Mesenchymal stem cell (in vitro differentiated cells and primary cell): ENCODE results near the gene PRMT1.

Experiments
- DNase-seq: peaks from one replicate; pipeline ENCODE4 v3.0.0-alpha.2; 2013
- H2AFZ ChIP-seq: one replicate; pipeline ENCODE4 v1.6.1; 2013; ENCODE audit warnings: low read depth, mild to moderate bottlenecking, control low read depth, inconsistent platforms, low read length, moderate library complexity
- H2AK5ac ChIP-seq: 2 replicates; pipeline ENCODE4 v1.6.1; 2013; ENCODE audit warnings: low read length, moderate library complexity, mild to moderate bottlenecking, inconsistent platforms; ENCODE audit not compliant: severe bottlenecking
- H2BK120ac ChIP-seq: one replicate; pipeline ENCODE4 v1.6.1; 2013; ENCODE audit warnings: low read depth, mild to moderate bottlenecking, inconsistent platforms, low read length, moderate library complexity
- H2BK12ac ChIP-seq, 2 experiments: one replicate each; pipeline ENCODE4 v1.6.1; 2013; ENCODE audit warnings: inconsistent platforms in 2 of 2, low read length in 2 of 2, mild to moderate bottlenecking in 2 of 2, moderate library complexity in 2 of 2, control low read depth in 1 of 2
- H2BK15ac ChIP-seq: one replicate; pipeline ENCODE4 v1.6.1; 2013; ENCODE audit warnings: mild to moderate bottlenecking, low read depth, inconsistent platforms; ENCODE audit not compliant: poor library complexity, severe bottlenecking
- H2BK5ac ChIP-seq: 2 replicates; pipeline ENCODE4 v1.6.1; 2013; ENCODE audit warnings: low read depth, mild to moderate bottlenecking, low read length, control low read depth, inconsistent platforms; ENCODE audit not compliant: poor library complexity, severe bottlenecking
- H3K14ac ChIP-seq, 2 experiments: one replicate each; pipeline ENCODE4 v1.6.1; 2013; ENCODE audit warnings: inconsistent platforms in 2 of 2, low read length in 2 of 2, control low read depth in 1 of 2, mild to moderate bottlenecking in 1 of 2, moderate library complexity in 1 of 2
- H3K18ac ChIP-seq, 2 experiments: one replicate each; pipeline ENCODE4 v1.6.1; 2013; ENCODE audit warnings: inconsistent platforms in 2 of 2, low read length in 2 of 2, control low read depth in 1 of 2, low read depth in 1 of 2, mild to moderate bottlenecking in 1 of 2
- H3K23ac ChIP-seq, 2 experiments: one replicate each; pipeline ENCODE4 v1.6.1; 2013; ENCODE audit warnings: inconsistent platforms in 2 of 2, low read length in 2 of 2, mild to moderate bottlenecking in 2 of 2, moderate library complexity in 2 of 2, control low read depth in 1 of 2
- H3K27ac ChIP-seq: 2 replicates; pipeline ENCODE4 v1.5.1; 2013; ENCODE audit warnings: mild to moderate bottlenecking, moderate library complexity, low read length, control low read depth, inconsistent platforms; ENCODE audit not compliant: poor library complexity, severe bottlenecking
- H3K27me3 ChIP-seq, 2 experiments: 2 replicates each; pipeline versions ENCODE4 v1.6.1 to v1.7.0; 2013; ENCODE audit warnings: low read length in 2 of 2, mild to moderate bottlenecking in 2 of 2, moderate library complexity in 2 of 2, control low read depth in 1 of 2, inconsistent platforms in 1 of 2; ENCODE audit not compliant: control insufficient read depth in 1 of 2, insufficient read depth in 1 of 2
- H3K36me3 ChIP-seq, 2 experiments: 2 replicates each; pipeline versions ENCODE4 v1.6.1 to v1.7.0; 2013; ENCODE audit warnings: low read length in 2 of 2, control low read depth in 1 of 2, inconsistent platforms in 1 of 2, low read depth in 1 of 2, mild to moderate bottlenecking in 1 of 2; ENCODE audit not compliant: insufficient read depth in 2 of 2, control insufficient read depth in 1 of 2
- H3K4ac ChIP-seq, 2 experiments: one replicate each; pipeline ENCODE4 v1.6.1; 2013; ENCODE audit warnings: inconsistent platforms in 2 of 2, low read length in 2 of 2, mild to moderate bottlenecking in 2 of 2, moderate library complexity in 2 of 2, control low read depth in 1 of 2, low read depth in 1 of 2
- H3K4me1 ChIP-seq: 2 replicates; pipeline ENCODE4 v1.6.1; 2013; ENCODE audit warnings: low read depth, low read length, control low read depth; ENCODE audit not compliant: control insufficient read depth, insufficient read depth
- H3K4me2 ChIP-seq: 2 replicates; pipeline ENCODE4 v1.6.1; 2013; ENCODE audit warnings: low read length, mild to moderate bottlenecking, inconsistent platforms; ENCODE audit not compliant: poor library complexity, severe bottlenecking
- H3K4me3 ChIP-seq, 2 experiments: 2 replicates each; pipeline versions ENCODE4 v1.5.1 to v1.7.0; 2013; ENCODE audit warnings: low read length in 2 of 2, mild to moderate bottlenecking in 2 of 2, control low read depth in 1 of 2, low read depth in 1 of 2; ENCODE audit not compliant: insufficient read depth in 1 of 2
- H3K79me1 ChIP-seq: replicated peaks from 2 replicates; pipeline ENCODE4 v1.6.1; 2013; ENCODE audit warnings: mild to moderate bottlenecking, control low read depth, low read length, inconsistent platforms; ENCODE audit not compliant: poor library complexity, severe bottlenecking
- H3K9ac ChIP-seq: 2 replicates; pipeline ENCODE4 v1.7.0; 2013; ENCODE audit warnings: mild to moderate bottlenecking, low read length, moderate library complexity
- H3K9me3 ChIP-seq: 2 replicates; pipeline ENCODE4 v1.7.0; 2013; ENCODE audit warnings: mild to moderate bottlenecking, low read length; ENCODE audit not compliant: control insufficient read depth
- H4K8ac ChIP-seq: one replicate; pipeline ENCODE4 v1.6.1; 2013; ENCODE audit warnings: inconsistent platforms, mild to moderate bottlenecking, low read length, moderate library complexity
- H4K91ac ChIP-seq: one replicate; pipeline ENCODE4 v1.6.1; 2013; ENCODE audit warnings: mild to moderate bottlenecking, low read length, inconsistent platforms
- WGBS: methylation state at CpG from one replicate; pipeline ENCODE4 v1.1.7; 2013; ENCODE audit warnings: mixed read lengths; 5-methylcytosine and 5-hydroxymethylcytosine counted together

The PRMT1 gene

DNA sequence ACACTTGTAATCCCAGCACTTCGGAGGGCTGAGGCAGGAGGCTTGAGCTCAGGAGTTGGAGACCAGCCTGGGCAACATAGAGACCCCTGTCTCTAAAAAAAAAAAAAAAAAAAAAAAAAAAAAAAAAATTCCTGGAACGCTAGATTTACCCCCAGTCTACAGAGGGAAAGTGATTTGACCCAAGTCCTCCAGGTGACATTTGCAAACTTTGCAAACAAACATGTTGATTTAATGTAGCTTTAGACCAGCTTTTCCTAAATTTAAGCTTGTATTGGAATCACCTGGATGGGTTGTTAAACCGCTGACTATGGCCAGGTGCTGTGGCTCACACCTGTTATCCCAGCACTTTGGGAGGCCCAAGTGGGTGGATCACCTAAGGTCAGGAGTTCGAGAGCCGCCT, 22.3 kb downstream of the PRMT1 start:
- Histone ChIP-seq H3K18ac (no peak overlapping the region), H3K9ac (no peak overlapping the region), H3K4ac (no peak overlapping the region), H4K91ac (no peak overlapping the region), H3K27ac (no peak overlapping the region), H3K36me3 (peaks cover 11 to 29% of the 10 kb centered on the region in 2 experiments), H2AK5ac (no peak overlapping the region), H2BK120ac (no peak overlapping the region), H3K4me3 (no peak overlapping the region), H3K14ac (no peak overlapping the region), H3K4me1 (peaks cover 2% of the 10 kb centered on the region), H2BK12ac (no peak overlapping the region), H3K23ac (no peak overlapping the region), H3K4me2 (no peak overlapping the region), H2BK15ac (no peak overlapping the region), H4K8ac (no peak overlapping the region), H2BK5ac (no peak overlapping the region), H3K79me1 (no peaks in the 10 kb centered on the region), H3K27me3 (no peaks in the 10 kb centered on the region), H2AFZ (no peak overlapping the region), H3K9me3 (no peaks in the 10 kb centered on the region)
- DNase-seq = no peak
- WGBS = 93% methylated on average over 4 of the region's 5 CpGs

GRCh38 chr19:49700563-49700962, 23.5 kb downstream of the PRMT1 start:
- Histone ChIP-seq H3K18ac (no peak overlapping the region), H3K4me3 (no peak overlapping the region), H3K9me3 (no peaks in the 10 kb centered on the region), H2BK120ac (no peak overlapping the region), H4K8ac (no peak overlapping the region), H3K4ac (no peak overlapping the region), H3K36me3 (peaks cover 20 to 40% of the 10 kb centered on the region in 2 experiments), H3K4me2 (no peak overlapping the region), H3K9ac (no peak overlapping the region), H2BK5ac (no peak overlapping the region), H3K23ac (no peak overlapping the region), H3K27ac (no peak overlapping the region), H3K27me3 (no peaks in the 10 kb centered on the region), H3K4me1 (peaks cover 2% of the 10 kb centered on the region), H2AK5ac (no peak overlapping the region), H2BK15ac (no peak overlapping the region), H4K91ac (no peak overlapping the region), H3K14ac (no peak overlapping the region), H2AFZ (no peak overlapping the region), H3K79me1 (no peaks in the 10 kb centered on the region), H2BK12ac (no peak overlapping the region)
- DNase-seq = no peak
- WGBS = 75% methylated on average over 11 of the region's 11 CpGs

- Histone ChIP-seq H3K18ac (no peak overlapping the region), H3K23ac (no peak overlapping the region), H4K91ac (no peak overlapping the region), H4K8ac (no peak overlapping the region), H2BK120ac (no peak overlapping the region), H3K4me3 (peak overlapping the region in 1 of 2 experiments; percentile 29), H3K4ac (no peak overlapping the region), H2AFZ (no peak overlapping the region), H3K27ac (no peak overlapping the region), H2AK5ac (no peak overlapping the region), H3K9ac (no peak overlapping the region), H3K9me3 (no peaks in the 10 kb centered on the region), H3K4me2 (no peak overlapping the region), H2BK15ac (no peak overlapping the region), H3K14ac (no peak overlapping the region), H3K27me3 (no peaks in the 10 kb centered on the region), H3K36me3 (peaks cover 21 to 47% of the 10 kb centered on the region in 2 experiments), H3K4me1 (peaks cover 2% of the 10 kb centered on the region), H2BK12ac (no peak overlapping the region), H2BK5ac (no peak overlapping the region), H3K79me1 (no peaks in the 10 kb centered on the region)
- 90% methylated on average over 36 of the region's 40 CpGs for WGBS
- no peak for DNase-seq
Observed at GRCh38 chr19:49701271-49701786, 24.3 kb downstream of the PRMT1 start.

DNA sequence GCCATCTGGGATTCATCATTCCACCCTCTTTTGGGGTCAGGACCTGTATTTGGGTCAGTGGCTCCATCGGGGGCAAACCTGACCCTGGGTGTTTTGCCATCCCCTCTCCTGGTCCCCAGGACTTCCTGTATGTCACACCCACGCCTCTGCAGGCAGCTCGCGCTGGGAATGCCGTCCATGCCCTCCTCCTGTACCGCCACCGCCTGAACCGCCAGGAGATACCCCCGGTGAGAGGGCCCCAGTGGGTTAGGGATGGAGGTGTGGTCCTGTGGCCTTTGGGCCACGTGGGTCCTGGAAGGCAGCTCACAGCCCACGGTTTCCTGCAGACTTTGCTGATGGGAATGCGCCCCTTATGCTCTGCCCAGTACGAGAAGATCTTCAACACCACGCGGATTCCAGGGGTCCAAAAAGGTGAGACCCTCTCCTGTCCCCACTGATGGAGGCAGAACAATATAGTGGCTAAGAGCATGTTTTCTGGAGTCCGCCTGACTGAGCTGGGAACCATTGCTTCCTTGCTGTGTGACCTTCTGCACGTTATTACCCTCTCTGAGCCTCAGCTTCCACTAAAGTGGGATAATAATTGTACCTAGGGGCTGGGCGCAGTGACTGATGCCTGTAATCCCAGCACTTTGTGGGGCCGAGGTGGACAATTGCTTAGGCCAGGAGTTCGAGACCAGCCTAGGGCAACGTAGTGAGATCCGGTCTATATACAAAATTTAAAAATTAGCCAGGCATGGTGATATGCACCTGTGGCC, 28.0 kb downstream of the PRMT1 start:
- no peak for DNase-seq
- no peak overlapping the region for H3K4me3 ChIP-seq
- H2AK5ac ChIP-seq = no peak overlapping the region
- no peak overlapping the region for H3K18ac ChIP-seq
- H3K4me2 ChIP-seq = no peak overlapping the region
- H2BK12ac ChIP-seq = no peak overlapping the region
- no peak overlapping the region for H2BK5ac ChIP-seq
- H4K8ac ChIP-seq = no peak overlapping the region
- H3K79me1 ChIP-seq = no peaks in the 10 kb centered on the region
- H3K14ac ChIP-seq = no peak overlapping the region
- no peak overlapping the region for H2AFZ ChIP-seq
- peaks cover 2% of the 10 kb centered on the region for H3K4me1 ChIP-seq
- H3K36me3 ChIP-seq = peaks cover 21 to 64% of the 10 kb centered on the region in 2 experiments
- no peak overlapping the region for H3K23ac ChIP-seq
- 94% methylated on average over 22 of the region's 22 CpGs for WGBS
- no peak overlapping the region for H3K9ac ChIP-seq
- H3K4ac ChIP-seq = no peak overlapping the region
- H3K27ac ChIP-seq = no peak overlapping the region
- H3K9me3 ChIP-seq = no peaks in the 10 kb centered on the region
- H2BK15ac ChIP-seq = no peak overlapping the region
- H3K27me3 ChIP-seq = no peaks in the 10 kb centered on the region
- no peak overlapping the region for H2BK120ac ChIP-seq
- H4K91ac ChIP-seq = no peak overlapping the region
